B cell (primary cell): ENCODE data around the gene ADGRL4. TPM values are rescaled to one million over a fixed set of nuclear protein-coding genes. Genes with fewer than 3 reads are reported as not detected.

ENCODE experiments used
- ATAC-seq: fragments of 200-7000 bp; cut with Tn5 transposase; one replicate; pipeline ENCODE4 v1.10.0; 2021; ENCODE audit warnings: low read depth, mild to moderate bottlenecking, moderate number of reproducible peaks, moderate library complexity
- CTCF ChIA-PET: fragments of 350-600 bp; sonication (Branson Sonifier 250); formaldehyde crosslinking; loops from one replicate; lab custom pipeline; 2021; ENCODE audit warnings: antibody characterized with exemption, inconsistent platforms; lab: Charles Lee
- POLR2A ChIA-PET: fragments of 350-600 bp; sonication (Branson Sonifier 250); formaldehyde crosslinking; loops from one replicate; lab custom pipeline; 2021; ENCODE audit warnings: antibody characterized with exemption; lab: Charles Lee
- DNase-seq: peaks from one replicate; pipeline ENCODE4 v3.0.0; 2013
- H2AFZ ChIP-seq: 2 replicates; pipeline ENCODE4 v1.6.1; 2012; ENCODE audit warnings: mild to moderate bottlenecking, low read depth, low read length; ENCODE audit not compliant: insufficient read depth, poor library complexity, severe bottlenecking
- H3K27ac ChIP-seq, 2 donors: 1 replicate in 1 of 2; 2 replicates in 1 of 2; pipeline ENCODE4 v1.5.1; 2012 to 2013; ENCODE audit warnings: low read length in 2 of 2, mild to moderate bottlenecking in 2 of 2, moderate library complexity in 1 of 2
- H3K27me3 ChIP-seq, 4 experiments: fragments of 200-600 bp in 1 of 4; sonication (generic) in 1 of 4; replicated peaks in 1 of 4; 1 replicate in 2 of 4; 2 replicates in 2 of 4; pipeline versions ENCODE4 v1.6.1 to v1.7.0; 2013 to 2016; ENCODE audit warnings: low read length in 3 of 4, mild to moderate bottlenecking in 2 of 4, mixed read lengths in 1 of 4, moderate library complexity in 1 of 4; ENCODE audit not compliant: insufficient read depth in 4 of 4, control insufficient read depth in 3 of 4; ENCODE audit errors: control extremely low read depth in 1 of 4
- H3K36me3 ChIP-seq, 2 experiments: replicated peaks in 1 of 2; 1 replicate in 1 of 2; 2 replicates in 1 of 2; pipeline versions ENCODE4 v1.6.1 to v1.7.1; 2013; ENCODE audit warnings: low read length in 1 of 2; ENCODE audit not compliant: insufficient read depth in 2 of 2, control insufficient read depth in 1 of 2; ENCODE audit errors: control extremely low read depth in 1 of 2, extremely low read depth in 1 of 2
- H3K4me1 ChIP-seq, 2 donors: fragments of 200-600 bp in 1 of 2; sonication (generic) in 1 of 2; 1 replicate in 1 of 2; 2 replicates in 1 of 2; pipeline versions ENCODE4 v1.5.1 to v1.6.1; 2013 to 2017; ENCODE audit warnings: low read length in 2 of 2; ENCODE audit not compliant: control insufficient read depth in 2 of 2, insufficient read depth in 2 of 2
- H3K4me2 ChIP-seq: replicated peaks from 2 replicates; pipeline ENCODE3; 2012; ENCODE audit warnings: mild to moderate bottlenecking, low read depth, low read length; ENCODE audit not compliant: poor library complexity, severe bottlenecking
- H3K4me3 ChIP-seq, 5 experiments: fragments of 200-600 bp in 1 of 5; sonication (generic) in 1 of 5; 1 replicate in 3 of 5; 2 replicates in 2 of 5; pipeline versions ENCODE4 v1.5.1 to v1.7.0; 2011 to 2016; ENCODE audit warnings: low read length in 4 of 5, mild to moderate bottlenecking in 4 of 5, low read depth in 2 of 5, control low read depth in 1 of 5, moderate library complexity in 1 of 5; ENCODE audit not compliant: insufficient read depth in 1 of 5; ENCODE audit errors: control extremely low read depth in 1 of 5, extremely low read depth in 1 of 5
- H3K79me2 ChIP-seq: fragments of 200-600 bp; sonication (generic); one replicate; pipeline ENCODE4 v1.6.0; 2016; ENCODE audit warnings: low read length; ENCODE audit not compliant: control insufficient read depth, insufficient read depth
- H3K9ac ChIP-seq: fragments of 200-600 bp; sonication (generic); 2 replicates; pipeline ENCODE4 v1.6.1; 2017; ENCODE audit warnings: mild to moderate bottlenecking, low read length, moderate library complexity
- H3K9me3 ChIP-seq, 3 donors: one replicate each; pipeline versions ENCODE4 v1.6.1 to v1.7.1; 2013; ENCODE audit warnings: low read length in 2 of 3; ENCODE audit not compliant: control insufficient read depth in 2 of 3, insufficient read depth in 1 of 3; ENCODE audit errors: control extremely low read depth in 1 of 3
- H4K20me1 ChIP-seq: 2 replicates; pipeline ENCODE4 v1.6.0; 2012; ENCODE audit warnings: mild to moderate bottlenecking, low read length; ENCODE audit not compliant: insufficient read depth, control insufficient read depth, poor library complexity, severe bottlenecking
- H3K27ac Mint-ChIP-seq: one replicate; pipeline ENCODE4 v1.8.0; 2021; ENCODE audit warnings: mixed read lengths
- H3K27me3 Mint-ChIP-seq: one replicate; pipeline ENCODE4 v1.8.0; 2021; ENCODE audit warnings: mixed read lengths
- H3K4me1 Mint-ChIP-seq: one replicate; pipeline ENCODE4 v1.8.0; 2021; ENCODE audit warnings: mixed read lengths
- H3K4me3 Mint-ChIP-seq: one replicate; pipeline ENCODE4 v1.8.0; 2021; ENCODE audit warnings: mixed read lengths
- H3K9me3 Mint-ChIP-seq: one replicate; pipeline ENCODE4 v1.8.0; 2022; ENCODE audit warnings: mixed read lengths; ENCODE audit not compliant: insufficient read depth
- CTCF ChIP-seq: fragments of 200-600 bp; IDR thresholded peaks from one replicate; pipeline ENCODE4 v1.8.0; 2022; ENCODE audit warnings: antibody characterized with exemption, mild to moderate bottlenecking
- EZH2 ChIP-seq: IDR thresholded peaks from 2 replicates; pipeline ENCODE4 v1.6.1; 2012; ENCODE audit warnings: borderline replicate concordance, low read depth, mild to moderate bottlenecking, moderate library complexity, low read length; ENCODE audit not compliant: insufficient read depth, poor library complexity, severe bottlenecking
- WGBS: methylation state at CpG from one replicate; pipeline ENCODE4 v1.1.5; 2013; ENCODE audit warnings: missing lambda C conversion rate; ENCODE audit not compliant: insufficient coverage; 5-methylcytosine and 5-hydroxymethylcytosine counted together
- intact Hi-C: fragments of 100-400 bp; cut with micrococcal nuclease; formaldehyde crosslinking; loops from one replicate; pipeline ENCODE4 v1.10.0; 2022
- polyA plus RNA-seq: library from polyadenylated mRNA; depleted of rRNA; stranded (reverse); fragments of >200 nt; gene quantifications from 2 replicates; pipeline ENCODE4 v1.2.3, GENCODE V29; 2012
- total RNA-seq, 2 donors: library from RNA; stranded (reverse); fragments of 120-200 nt in 1 of 2; gene quantifications; 1 replicate in 1 of 2; 2 replicates in 1 of 2; pipeline versions ENCODE4 v1.2.3 to v1.2.4, GENCODE V29; 2013 to 2022

ADGRL4 gene
- total and polyA plus RNA-seq, 2 donors (not counting 1 experiment from before 2014, with no cell fraction given) = not detected

- POLR2A ChIA-PET = no interaction called here
- Mint-ChIP-seq H3K9me3 (no peaks in the 10 kb centered on the region), H3K27ac (no peak overlapping the region), H3K4me1 (peaks cover 2% of the 10 kb centered on the region), H3K27me3 (no peaks in the 10 kb centered on the region), H3K4me3 (no peak overlapping the region)
- no peaks in the 10 kb centered on the region for H3K4me1 ChIP-seq
- H3K4me3 ChIP-seq = no peak overlapping the region
- no peaks in the 10 kb centered on the region for H3K36me3 ChIP-seq
- WGBS = 60% methylated on average over 1 of the region's 4 CpGs
- DNase-seq = no peak
- TF ChIP-seq EZH2 (no peak), CTCF (no peak)
- H3K9ac ChIP-seq = no peak overlapping the region
- CTCF ChIA-PET = no interaction called here
- intact Hi-C loops = no loop called here
- H3K79me2 ChIP-seq = no peaks in the 10 kb centered on the region
- H3K9me3 ChIP-seq = no peaks in the 10 kb centered on the region
- H3K27ac ChIP-seq = no peak overlapping the region
- H2AFZ ChIP-seq = no peak overlapping the region
- H3K4me2 ChIP-seq = no peak overlapping the region
- H4K20me1 ChIP-seq = no peaks in the 10 kb centered on the region
- no peaks in the 10 kb centered on the region for H3K27me3 ChIP-seq
- no peak for ATAC-seq
These were observed 37.0 kb upstream of the ADGRL4 start for GRCh38 chr1:79043506-79043905.

DNA sequence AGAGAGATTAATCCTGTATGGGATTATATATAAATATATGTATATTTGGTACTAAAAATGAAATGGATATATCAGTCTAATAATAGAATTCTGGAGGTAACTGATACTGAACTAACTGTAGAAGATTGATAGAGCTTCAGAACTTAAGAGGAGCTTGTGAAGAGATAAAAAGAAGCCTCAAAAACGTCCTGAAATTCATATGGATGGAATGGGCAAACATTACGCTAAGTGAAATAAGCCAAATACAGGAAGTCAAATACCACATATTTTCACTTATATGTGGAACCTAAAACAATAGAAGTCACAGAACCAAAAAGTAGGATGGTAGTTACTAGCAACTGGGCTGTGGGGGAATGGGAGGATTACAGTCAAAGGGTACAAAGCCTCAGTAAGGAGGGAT lies 36.0 kb upstream of the ADGRL4 start:
- no peak overlapping the region for H3K4me2 ChIP-seq
- H3K27ac Mint-ChIP-seq = no peak overlapping the region

More for the DNA sequence above, 36.0 kb upstream of the ADGRL4 start:
- H2AFZ ChIP-seq = no peak overlapping the region
- no peak overlapping the region for H3K4me3 ChIP-seq
- no peaks in the 10 kb centered on the region for H4K20me1 ChIP-seq
- H3K27me3 ChIP-seq = no peaks in the 10 kb centered on the region
- no peaks in the 10 kb centered on the region for H3K79me2 ChIP-seq
- TF ChIP-seq CTCF = no peak
- TF ChIP-seq EZH2 = no peak
- no CpG with 5 or more reads among the region's 2 CpGs for WGBS
- POLR2A ChIA-PET = no interaction called here
- H3K9me3 Mint-ChIP-seq = no peaks in the 10 kb centered on the region
- H3K9me3 ChIP-seq = peaks cover 0 to 2% (median 0%) of the 10 kb centered on the region in 3 donors
- ATAC-seq (no peak), DNase-seq (no peak)
- no peak overlapping the region for H3K9ac ChIP-seq
- intact Hi-C loops = no loop called here
- CTCF ChIA-PET = no interaction called here
- H3K27ac ChIP-seq = no peak overlapping the region
- no peaks in the 10 kb centered on the region for H3K4me1 ChIP-seq
- no peaks in the 10 kb centered on the region for H3K36me3 ChIP-seq
- H3K4me3 Mint-ChIP-seq = no peak overlapping the region
- H3K27me3 Mint-ChIP-seq = no peaks in the 10 kb centered on the region
- H3K4me1 Mint-ChIP-seq = peaks cover 2% of the 10 kb centered on the region
